Measurements from ENCODE around the gene KCNQ1.

KCNQ1 gene

DNA sequence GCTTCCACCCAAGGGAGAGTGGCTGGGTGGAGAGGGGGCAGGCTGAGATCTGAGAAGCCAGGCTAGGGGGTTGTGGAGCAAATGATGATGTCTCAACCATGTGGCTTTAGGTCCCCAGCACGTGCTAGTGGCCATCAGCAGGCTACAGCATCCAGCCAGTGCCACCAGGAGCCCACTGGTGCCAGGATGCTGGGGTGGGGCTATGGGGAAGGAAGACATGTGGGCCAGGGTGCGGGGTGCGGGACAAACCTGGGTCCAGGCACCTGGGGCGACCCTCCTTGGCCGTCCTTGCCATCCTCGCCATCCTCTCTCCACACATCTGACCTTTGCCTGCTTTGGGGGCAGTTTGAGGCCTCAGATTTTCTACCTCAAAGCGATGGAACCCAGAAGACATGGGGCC, 104.3 kb downstream of the KCNQ1 start:
- no peak for DNase-seq (ENCODE audit: low read depth in 2 of 2, low spot score in 1 of 2)

DNA sequence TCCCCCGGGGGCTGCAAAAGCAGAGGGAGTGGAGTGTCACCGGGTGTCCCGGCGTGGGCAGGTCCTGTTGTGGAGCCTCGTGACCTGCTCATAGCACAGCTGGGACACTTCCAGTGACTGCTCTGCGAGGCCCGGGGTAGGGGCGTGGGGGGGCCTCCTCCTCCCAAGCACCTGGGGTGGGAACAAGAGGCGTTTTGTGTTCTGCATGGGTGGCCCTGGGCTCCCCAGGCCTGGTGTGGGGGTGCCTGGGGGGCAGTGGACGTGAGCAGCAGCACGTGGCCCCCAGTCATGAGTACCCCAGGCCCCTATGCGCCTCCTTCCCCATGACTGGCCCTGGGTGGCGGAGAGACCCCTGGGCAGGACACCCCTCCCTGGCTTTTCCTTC, 104.7 kb downstream of the KCNQ1 start:
- no peak for DNase-seq (ENCODE audit: low read depth in 2 of 2, low spot score in 1 of 2)

- DNase-seq (ENCODE audit: low read depth in 2 of 2, low spot score in 1 of 2) = no peak
Measured at GRCh38 chr11:2549876-2550605, 105.2 kb downstream of the KCNQ1 start.

DNA sequence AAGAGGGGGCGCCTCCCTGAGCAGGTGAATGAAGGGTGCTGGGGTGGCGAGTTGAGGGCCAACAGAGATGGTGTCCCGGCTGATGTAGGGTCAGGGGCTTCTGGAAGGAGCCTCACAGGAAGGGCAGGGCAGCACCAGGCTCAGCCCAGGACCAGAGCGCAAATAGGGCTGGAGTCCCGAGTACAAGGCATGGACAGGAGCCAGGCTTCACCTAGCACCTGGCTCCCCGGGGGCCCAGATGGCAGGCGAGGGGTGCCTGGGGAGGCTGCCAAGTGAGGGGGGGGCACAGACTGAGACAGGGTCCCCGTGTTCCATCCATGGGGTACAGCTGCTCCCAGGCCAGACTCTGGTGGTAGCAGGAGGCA, 105.8 kb downstream of the KCNQ1 start:
- no peak for DNase-seq (ENCODE audit: low read depth in 2 of 2, low spot score in 1 of 2)

DNA sequence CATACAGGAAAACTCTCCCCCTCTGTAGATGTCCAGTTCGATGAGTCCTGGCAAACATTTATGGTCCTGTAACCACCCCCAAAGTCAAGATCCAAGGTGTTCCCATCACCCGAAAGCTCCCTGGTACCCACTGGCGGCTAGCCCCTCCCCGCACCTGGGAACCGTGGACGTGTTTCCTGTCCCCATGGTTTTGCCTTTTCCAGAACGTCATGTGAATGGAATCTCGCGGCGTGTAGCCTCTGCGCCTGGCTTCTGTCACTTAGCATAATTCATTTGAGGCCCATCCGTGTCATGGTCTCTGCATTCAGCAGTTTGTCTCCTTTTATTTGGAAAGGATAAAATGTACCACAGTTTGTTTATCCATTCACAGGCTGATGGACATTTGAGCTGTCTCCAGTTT, 106.3 kb downstream of the KCNQ1 start:
- DNase-seq (ENCODE audit: low read depth in 2 of 2, low spot score in 1 of 2) = no peak

DNA sequence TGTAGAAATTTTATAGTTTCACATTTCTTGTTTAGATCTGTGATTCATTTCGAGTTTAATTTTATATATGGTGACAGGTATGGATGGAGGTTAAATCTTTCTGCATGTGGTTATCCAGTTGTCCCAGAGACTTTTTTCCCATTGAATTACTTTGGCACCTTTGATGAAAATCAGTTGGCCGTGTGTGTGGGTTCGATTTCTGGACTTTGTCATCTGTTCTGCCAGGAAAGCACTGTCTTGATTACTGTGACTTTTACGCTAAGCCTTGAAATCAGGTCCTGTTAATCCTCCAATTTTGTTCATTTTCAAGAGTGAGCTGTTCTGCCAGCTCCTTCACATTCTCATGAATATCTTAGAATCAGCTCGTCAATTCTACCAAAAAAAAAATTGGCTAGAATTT, 107.4 kb downstream of the KCNQ1 start:
- no peak for DNase-seq (ENCODE audit: low read depth in 2 of 2, low spot score in 1 of 2)

- DNase-seq (ENCODE audit: low read depth in 2 of 2, low spot score in 1 of 2) = no peak
Measured at GRCh38 chr11:2553198-2553597, 108.4 kb downstream of the KCNQ1 start.

DNA sequence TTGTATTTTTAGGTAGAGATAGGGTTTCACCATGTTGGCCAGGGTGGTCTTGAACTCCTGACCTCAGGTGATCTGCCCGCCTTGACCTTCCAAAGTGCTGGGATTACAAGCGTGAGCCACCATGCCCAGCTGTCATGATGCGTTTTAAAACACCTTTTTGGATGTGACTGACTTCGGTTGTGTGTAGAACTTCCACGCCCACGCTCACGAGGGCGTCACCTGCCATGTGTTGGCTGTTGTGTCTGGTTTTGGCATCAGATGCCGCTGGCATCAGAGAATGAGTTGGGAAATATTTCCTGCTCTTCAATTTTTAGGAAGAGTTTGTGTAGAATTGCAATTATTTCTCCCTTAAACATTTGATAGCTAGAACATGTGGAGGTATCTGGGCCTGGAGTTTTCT, 109.1 kb downstream of the KCNQ1 start:
- DNase-seq (ENCODE audit: low read depth in 2 of 2, low spot score in 1 of 2) = no peak

DNA sequence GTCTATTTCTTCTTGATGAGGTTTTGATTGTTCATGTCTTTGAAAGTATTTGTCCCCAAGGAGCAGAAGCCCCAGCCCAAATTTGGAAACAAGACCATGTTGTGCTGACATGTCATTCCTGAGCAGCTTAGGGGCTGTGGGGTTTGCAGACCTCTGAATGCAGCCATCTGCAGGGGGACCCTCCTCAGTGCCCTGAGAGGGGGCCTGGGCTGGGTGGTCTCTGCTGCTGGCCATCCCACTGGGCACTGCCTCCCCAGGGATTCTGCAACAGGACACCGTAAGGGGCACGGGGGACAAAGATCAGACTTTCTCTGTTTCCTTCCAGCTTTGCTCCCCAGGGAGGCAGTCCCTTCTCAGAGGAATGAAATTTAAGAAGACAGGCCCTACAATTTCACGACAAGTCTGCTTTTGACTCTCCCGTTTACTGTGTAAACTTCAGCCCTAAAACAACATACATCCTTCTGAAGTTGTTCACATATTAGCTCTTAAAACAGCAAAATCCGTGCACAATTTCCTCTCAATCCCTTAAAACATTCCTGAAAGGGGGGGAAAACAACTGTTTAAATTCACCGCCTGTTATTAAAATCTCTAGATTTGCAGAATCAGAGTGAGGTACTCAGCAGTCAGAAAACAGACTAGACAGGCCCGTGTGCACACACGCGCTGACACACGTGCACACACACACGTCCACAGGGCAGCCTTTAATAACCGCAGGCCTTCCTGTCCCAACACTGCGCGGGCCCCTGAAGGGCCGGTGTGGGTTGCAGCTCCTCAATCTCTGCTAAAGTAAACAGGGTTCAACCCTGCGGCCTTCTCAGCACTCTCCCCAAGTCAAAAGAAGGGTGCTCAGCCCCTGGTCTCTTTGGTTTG, 109.8 kb downstream of the KCNQ1 start:
- DNase-seq (ENCODE audit: low read depth in 2 of 2, low spot score in 1 of 2) = no peak

DNA sequence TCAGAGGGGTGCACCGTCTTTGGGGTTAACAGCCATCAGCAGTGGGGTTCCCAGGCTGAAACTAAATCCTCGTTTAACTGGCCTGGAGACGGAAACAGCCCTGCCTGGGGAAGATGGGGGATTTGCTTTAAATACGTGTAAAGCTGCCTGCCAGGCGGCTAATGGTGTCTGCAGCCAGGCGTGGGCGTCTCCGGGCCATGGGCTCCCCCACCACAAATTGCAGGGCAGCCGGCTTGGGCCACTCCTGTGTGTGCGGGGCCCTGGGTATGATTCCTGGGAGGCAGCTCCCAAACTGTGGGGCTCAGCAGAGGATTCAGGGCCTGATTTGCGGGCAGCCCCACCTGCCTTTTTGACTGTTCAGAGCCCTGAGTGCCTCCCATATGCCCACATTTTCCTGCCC, 110.5 kb downstream of the KCNQ1 start:
- no peak for DNase-seq (ENCODE audit: low read depth in 2 of 2, low spot score in 1 of 2)

GRCh38 chr11:2555891-2556290, 111.1 kb downstream of the KCNQ1 start:
- DNase-seq (ENCODE audit: low read depth in 2 of 2, low spot score in 1 of 2) = no peak

GRCh38 chr11:2557381-2557780, 112.6 kb downstream of the KCNQ1 start:
- no peak for DNase-seq (ENCODE audit: low read depth in 2 of 2, low spot score in 1 of 2)

DNA sequence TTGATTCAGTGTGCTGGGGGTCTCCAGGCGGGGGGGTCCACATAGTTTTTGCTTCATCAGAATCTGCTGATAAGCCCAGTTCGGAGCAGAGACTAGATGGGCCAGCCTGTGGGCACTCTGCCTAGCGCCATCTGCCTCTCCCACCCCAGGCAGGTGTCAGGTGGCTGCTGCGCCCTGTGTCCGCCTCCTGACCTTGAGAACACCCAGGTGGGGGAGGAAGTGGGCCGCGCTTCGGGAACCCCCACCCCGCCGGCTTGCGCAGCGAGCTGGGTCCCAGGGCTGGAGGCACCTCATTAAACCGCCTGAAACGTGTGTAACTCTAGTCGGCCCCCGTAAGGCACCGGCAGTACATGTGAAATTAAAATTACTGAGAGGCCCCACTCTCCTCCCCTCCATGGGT, 113.6 kb downstream of the KCNQ1 start:
- DNase-seq (ENCODE audit: low read depth in 2 of 2, low spot score in 1 of 2) = no peak

- DNase-seq (ENCODE audit: low read depth in 2 of 2, low spot score in 1 of 2) = no peak
Measured at GRCh38 chr11:2558861-2559526, 114.2 kb downstream of the KCNQ1 start.

GRCh38 chr11:2559527-2560311, 114.9 kb downstream of the KCNQ1 start:
- no peak for DNase-seq (ENCODE audit: low read depth in 2 of 2, low spot score in 1 of 2)

DNA sequence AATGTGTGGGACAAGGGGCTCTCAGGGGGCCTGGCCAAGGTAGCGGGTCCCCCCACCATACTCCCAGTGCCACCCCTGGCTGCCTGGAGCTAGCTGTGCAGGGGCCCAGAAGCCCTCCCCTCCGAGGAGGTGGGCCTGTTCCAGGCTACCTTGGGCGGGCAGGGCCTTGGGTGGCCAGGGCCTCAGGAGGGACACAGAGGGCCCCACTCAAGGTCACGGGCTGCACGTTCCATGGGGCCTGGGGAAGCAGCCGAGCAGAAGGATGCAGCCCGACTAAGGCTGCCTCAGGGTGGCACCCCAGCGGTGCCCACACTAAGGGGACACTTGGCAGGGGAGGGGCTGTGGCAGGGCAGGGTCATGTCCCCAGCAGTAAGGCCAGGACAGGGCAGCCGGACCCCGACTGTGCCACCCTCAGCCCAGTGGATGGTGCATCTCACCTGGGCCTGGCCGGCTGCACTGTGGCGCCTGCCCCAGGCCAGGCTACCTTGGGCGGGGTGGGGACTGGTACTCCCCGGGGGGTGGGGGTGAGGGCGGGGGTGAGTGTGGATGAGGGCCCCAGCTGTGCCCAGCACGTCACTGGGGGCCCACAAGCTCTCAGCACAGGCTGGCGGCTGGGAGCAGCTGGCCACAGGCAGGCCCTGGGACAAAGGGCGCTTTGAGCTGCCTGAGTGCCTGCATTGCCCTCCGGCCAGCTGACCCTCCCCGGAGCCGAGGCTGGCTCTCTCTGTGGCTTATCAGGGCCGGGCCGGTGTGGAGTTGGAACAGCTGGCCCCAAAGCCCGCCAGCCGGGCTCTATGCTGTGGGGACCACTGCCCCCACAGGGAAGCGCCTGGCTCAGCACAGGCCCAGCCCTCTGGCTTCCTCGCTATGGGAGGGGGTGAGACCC, 117.1 kb downstream of the KCNQ1 start:
- no peak for DNase-seq (ENCODE audit: low read depth in 2 of 2, low spot score in 1 of 2)

DNA sequence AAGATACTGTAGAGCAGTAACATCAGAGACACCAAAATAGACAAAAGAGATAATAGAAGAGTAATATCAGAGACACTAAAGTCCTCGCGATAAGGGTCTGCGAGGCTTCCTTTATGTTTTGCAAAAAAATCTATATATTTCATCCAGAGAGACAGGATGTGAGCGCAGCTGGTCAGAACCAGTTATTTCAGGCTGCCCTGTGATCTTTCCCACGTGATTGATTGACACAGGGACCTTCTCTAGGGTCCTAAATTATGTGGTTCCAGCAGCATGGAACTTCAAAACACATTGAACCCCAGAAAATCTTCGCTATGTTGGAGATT, 118.0 kb downstream of the KCNQ1 start:
- DNase-seq (ENCODE audit: low read depth in 2 of 2, low spot score in 1 of 2) = no peak

- no peak for DNase-seq (ENCODE audit: low read depth in 2 of 2, low spot score in 1 of 2)
Measured at GRCh38 chr11:2563213-2564007, 118.6 kb downstream of the KCNQ1 start.

- DNase-seq (ENCODE audit: low read depth in 2 of 2, low spot score in 1 of 2) = no peak
Measured at GRCh38 chr11:2564008-2564530, 119.3 kb downstream of the KCNQ1 start.

Data from stimulated activated CD8-positive, alpha-beta memory T cell treated with anti-CD3 and anti-CD28 coated beads, Interleukin-4, amount 100 ng/mL, for 1 hour (primary cell).